GM12873 (cell line): ENCODE measurements around the gene HOXD10.

ENCODE experiments used
- CTCF ChIP-seq: IDR thresholded peaks from 2 replicates; pipeline ENCODE4 v1.5.1; 2012; ENCODE audit warnings: low read depth, mild to moderate bottlenecking, moderate library complexity, low read length, control low read depth; ENCODE audit not compliant: insufficient read depth; ENCODE audit errors: missing control alignments

The HOXD10 gene

GRCh38 chr2:176103742-176104315 lies 12.7 kb upstream of the HOXD10 start:
- no peak for TF ChIP-seq CTCF

- no peak for TF ChIP-seq CTCF
These were observed 12.1 kb upstream of the HOXD10 start for GRCh38 chr2:176104316-176105077.

GRCh38 chr2:176105078-176105729 lies 11.4 kb upstream of the HOXD10 start:
- TF ChIP-seq CTCF: no peak

- TF ChIP-seq CTCF: no peak
These were observed 10.6 kb upstream of the HOXD10 start for GRCh38 chr2:176105730-176106580.

DNA sequence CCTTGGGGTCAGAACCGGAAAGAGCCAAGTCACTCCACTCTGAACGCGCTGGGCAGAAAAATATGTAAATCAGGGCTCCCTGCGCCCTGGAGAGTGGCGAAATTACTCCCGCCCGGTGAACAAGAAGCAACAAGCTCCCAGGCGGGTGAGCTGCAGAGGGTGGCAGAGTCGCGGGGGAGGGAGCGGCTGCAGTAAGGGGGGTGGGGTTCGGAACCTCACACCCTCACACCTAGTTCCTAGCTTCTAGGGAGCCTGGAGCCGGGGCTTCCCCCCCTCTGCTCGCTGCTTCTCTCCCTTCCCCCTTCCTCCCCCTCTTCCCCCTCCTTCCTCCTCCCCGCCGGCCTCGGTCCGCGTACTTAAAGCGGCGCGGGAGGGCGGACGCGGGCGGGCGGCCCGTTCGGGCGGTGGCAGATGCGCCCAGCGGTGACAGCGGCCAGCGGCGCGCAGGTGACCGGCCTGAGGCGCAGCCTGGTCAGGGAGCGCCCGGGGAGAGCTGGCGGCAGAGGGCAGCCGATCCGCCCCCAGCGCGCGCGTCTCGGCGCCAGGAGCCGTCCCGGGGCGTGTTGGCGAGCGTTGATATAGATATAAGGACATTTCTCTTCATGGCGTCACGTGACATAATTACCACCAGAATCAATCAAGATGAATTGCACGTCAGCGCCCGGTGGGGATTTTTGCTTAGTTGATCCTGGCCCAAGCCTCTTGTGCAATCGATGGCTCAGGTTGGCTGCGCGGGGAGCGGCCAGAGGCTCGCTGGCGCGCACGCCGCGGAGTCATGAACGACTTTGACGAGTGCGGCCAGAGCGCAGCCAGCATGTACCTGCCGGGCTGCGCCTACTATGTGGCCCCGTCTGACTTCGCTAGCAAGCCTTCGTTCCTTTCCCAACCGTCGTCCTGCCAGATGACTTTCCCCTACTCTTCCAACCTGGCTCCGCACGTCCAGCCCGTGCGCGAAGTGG lies 9.7 kb upstream of the HOXD10 start, which contains the start of gene HOXD11:
Gene HOXD11 (plus strand): TSS at position 700 of the 959 bp plus-strand sequence. CDS start 76 bp downstream, at position 776.
- TF ChIP-seq CTCF: no peak

- TF ChIP-seq CTCF: no peak
These were observed 8.8 kb upstream of the HOXD10 start for GRCh38 chr2:176107731-176108181.
